ENCODE measurements around the gene PGA4.
"Not testable (repeated sequence)": the region's sequence is repeated elsewhere in the genome, so short reads cannot be mapped to it uniquely, and the experiment has no call there.

GRCh38 chr11:61210629-61211028 is 11.5 kb upstream of the PGA4 start:
- TF ChIP-seq POLR2AphosphoS5, CTCF, POLR2A (IDR thresholded peaks at IDR 0.05): not testable (repeated sequence)

Data from upper lobe of left lung (tissue), 4 donors.